NCI-H82 (cell line): ENCODE results near the gene CBX8.

Source experiments
- DNase-seq: peaks from one replicate; lab custom pipeline; 2025; lab: John Stamatoyannopoulos, UW

CBX8 gene

GRCh38 chr17:79796763-79797491 is at the start of gene CBX8:
CBX8 (minus strand) TSS chr17:79797077; CDS start chr17:79796998, 79 bp downstream.
- DNase-seq: peak; percentile 100

- no peak for DNase-seq
Observed at GRCh38 chr17:79845601-79845949, 48.7 kb upstream of the CBX8 start.

DNA sequence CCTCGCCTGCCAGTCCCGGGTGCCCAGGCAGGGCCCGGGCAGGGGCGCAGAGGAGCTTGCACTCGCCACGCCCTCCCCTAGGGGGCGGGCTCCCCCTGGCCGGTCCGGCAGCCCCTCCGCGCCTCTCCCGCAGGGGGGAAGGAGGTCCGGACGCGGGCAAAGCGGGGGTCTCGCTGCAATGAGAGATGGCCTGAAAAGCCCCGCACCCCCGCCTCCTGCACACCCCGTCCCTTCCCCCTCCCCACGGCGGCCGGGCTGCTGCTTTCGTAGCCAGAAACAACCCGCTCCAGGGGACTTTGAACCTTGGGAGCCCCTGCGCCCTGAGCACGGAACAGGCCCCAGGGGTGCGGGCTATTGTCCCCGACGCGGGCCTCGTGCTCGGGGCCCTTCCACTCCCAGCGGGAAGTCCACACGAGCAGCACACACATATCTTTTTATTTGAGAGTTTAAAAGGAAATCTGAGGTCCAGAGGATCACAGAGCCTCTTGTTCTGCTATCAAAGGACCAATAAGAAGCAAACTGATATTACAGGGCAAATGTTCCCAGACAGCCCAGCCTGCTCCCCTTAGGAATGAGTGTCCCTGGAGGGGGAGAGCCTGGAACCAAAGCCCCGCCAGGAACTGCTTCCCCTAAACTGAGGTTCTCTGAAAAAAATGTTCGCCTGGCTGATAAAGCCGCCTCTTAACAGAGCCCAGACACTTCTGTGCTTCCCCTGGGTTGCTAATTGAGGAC is 48.2 kb upstream of the CBX8 start:
- DNase-seq: peak; percentile 72

GRCh38 chr17:79843816-79844800 is 47.2 kb upstream of the CBX8 start:
- DNase-seq: peak; percentile 53

GRCh38 chr17:79843474-79843815 is 46.6 kb upstream of the CBX8 start:
- DNase-seq: no peak

GRCh38 chr17:79842656-79843473 is 46.0 kb upstream of the CBX8 start:
- DNase-seq: peak; percentile 69

DNA sequence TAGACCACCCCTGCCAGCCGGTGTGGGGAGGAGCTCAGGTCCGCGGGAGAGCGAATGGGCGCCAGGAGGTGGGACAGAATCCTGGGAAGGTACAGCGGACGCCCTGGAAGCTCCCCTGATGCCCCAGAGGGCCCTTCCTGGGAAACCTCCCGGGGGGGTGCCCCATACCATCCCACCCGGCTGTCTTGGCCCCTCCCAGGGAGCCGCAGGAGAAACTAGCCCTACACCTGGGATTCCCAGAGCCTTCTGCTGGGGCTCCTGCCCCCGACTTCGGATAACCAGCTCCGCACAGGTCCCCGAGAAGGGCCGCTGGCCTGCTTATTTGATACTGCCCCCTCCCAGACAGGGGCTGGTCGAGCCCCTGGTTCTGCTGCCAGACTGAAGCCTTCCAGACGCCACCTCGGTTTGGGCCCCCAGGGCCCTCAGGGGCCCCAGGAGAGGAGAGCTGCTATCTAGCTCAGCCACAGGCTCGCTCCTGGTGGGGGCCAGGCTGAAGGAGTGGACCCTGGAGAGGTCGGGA is 45.3 kb upstream of the CBX8 start:
- DNase-seq: peak; percentile 52

DNA sequence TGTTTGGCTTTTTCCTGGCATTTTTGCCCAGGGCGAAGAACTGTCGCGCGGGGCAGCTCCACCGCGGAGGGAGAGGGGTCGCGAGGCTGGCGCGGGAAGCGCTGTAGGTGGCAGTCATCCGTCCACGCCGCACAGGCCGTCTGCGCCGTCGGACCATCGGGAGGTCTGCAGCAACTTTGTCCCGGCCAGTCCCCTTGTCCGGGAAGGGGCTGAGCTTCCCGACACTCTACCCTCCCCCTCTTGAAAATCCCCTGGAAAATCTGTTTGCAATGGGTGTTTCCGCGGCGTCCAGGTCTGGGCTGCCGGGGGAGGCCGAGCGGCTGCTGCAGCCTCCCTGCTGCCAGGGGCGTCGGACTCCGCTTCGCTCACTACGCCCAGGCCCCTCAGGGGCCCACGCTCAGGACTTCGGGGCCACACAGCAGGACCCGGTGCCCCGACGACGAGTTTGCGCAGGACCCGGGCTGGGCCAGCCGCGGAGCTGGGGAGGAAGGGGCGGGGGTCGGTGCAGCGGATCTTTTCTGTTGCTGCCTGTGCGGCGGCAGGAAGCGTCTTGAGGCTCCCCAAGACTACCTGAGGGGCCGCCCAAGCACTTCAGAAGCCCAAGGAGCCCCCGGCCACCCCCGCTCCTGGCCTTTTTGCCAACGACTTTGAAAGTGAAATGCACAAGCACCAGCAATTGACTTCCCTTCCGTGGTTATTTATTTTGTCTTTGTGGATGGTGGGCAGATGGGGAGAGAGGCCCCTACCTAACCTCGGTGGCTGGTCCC is 44.7 kb upstream of the CBX8 start:
- DNase-seq: peak; percentile 48

GRCh38 chr17:79840989-79841286 is 44.1 kb upstream of the CBX8 start:
- DNase-seq: no peak

- peak; percentile 50 for DNase-seq
Observed at GRCh38 chr17:79840269-79840988, 43.6 kb upstream of the CBX8 start.

DNA sequence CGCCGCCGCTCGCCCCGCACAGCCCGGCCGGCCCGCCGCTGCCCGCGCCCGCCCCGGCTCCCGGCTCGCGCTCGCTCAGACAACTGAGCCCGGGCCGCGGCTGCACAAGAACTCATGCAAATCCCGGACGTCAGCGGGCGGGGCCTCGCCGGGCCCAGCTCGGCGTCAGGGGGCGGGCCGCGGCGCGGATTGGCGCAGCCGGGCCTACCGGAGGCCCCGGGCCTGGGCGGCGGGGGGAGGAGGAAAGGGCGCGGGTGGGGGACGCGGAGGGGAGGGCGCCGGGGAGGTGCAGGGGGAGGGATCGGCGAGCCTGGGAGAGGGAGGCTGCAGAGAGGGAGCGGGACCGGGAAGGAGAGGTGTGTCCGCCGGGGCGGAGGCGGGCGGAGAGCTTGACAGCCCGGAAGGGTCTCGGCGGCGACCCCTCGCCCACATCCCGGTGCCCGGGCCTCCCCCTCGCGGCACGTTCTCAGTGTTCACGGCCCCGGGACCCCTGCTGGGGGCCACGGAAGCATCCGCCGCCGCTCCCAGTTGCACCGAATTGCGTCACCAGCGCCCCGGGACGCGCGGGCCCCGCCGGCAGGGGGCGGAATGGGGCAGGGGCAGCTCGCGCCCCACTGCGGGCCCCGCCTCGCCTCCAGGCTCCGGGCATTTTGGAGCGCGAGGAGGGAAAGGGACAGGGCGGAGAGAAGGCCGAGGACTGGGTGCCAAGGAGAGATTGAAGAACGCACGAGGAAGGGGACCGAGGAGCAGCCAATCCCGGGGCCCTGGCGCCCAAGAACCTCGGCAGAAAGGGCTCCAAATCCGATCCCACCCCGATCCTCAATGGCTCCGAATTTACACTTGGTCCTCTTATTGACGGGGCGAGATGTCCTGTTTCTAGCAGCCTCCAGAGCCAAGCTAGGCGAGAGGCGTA is 42.7 kb upstream of the CBX8 start, which contains the start of gene CBX4:
Gene CBX4 (minus strand): TSS at position 85 of the 913 bp plus-strand sequence. CDS start 189 bp downstream, outside the sequence.
- DNase-seq: peak; percentile 96

GRCh38 chr17:79838522-79839274 is 41.8 kb upstream of the CBX8 start:
- peak; percentile 78 for DNase-seq

DNA sequence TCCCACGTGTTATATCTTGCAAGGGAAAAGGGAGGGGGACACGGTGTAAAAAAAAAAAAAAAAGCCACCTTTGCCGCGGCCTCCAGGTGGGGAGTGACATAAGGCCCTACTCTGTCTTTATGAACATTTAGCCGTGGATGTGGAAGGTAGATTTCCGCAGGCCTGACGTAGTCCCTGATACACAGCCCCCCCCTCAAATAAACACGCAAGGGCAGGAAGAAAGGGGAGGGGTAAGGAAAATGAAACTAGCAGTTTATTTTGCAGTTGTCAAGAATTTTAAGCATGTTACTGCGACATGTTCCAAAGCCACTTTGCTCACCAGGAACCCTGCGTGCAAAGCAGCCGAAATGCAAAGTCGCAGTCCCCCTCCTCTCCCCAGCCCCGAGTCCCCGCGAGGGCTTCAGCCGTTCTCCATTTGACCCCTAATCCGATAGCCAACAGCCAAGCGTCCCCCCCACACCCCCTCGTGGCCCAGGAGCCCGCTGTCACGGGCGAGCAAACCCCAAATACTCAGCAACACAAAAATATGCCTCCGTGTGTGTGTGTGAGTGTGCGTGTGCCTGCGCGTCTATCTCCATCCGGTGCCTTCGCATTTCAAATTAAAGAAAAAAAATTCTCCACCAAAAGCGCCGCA is 41.1 kb upstream of the CBX8 start:
- no peak for DNase-seq

DNA sequence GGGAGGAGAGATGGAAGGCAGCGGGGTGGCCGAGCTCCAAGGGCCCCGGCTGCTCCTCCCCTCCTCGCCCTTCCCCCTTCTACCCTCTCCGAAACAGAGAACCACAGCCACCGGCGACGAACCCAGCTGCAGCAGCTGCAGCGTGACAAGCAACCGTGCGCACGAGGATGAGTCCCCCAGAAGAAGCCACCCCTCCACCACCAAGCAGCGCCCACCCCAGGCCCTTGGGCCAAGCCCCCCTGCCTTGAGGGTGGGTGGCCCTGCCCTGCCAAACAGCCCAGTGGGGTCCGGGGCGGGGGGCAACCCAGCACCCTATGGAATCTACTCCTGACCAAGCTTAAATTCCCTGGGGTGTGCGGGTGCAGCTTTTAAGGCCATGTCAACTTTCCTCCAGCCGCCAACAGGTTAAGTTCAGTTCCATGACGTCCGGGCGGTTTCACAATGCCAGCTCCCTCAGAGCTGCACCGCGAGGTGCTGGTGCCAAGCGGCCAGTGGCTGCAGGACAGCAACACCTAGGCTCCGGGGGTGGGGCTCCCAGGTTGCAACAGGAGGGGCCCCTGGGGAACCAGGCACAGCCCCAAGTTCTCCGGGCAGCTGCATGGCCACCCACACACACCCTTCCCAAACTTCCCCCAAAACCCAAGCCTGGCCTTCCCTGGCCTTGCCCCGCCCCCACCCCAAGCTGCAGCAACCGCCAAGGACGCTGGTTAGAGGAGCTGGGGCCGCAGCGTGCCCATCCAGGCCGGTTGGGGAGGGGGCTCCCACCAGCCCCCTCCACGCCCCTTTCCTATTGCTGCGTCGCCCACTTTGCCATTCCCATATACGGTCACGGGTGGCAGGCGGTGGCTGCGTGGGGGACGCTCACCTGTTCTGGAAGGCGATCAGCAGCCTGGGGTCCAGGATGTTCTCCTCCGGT is 40.4 kb upstream of the CBX8 start:
- no peak for DNase-seq

GRCh38 chr17:79836510-79836971 is 39.7 kb upstream of the CBX8 start:
- peak; percentile 47 for DNase-seq

DNA sequence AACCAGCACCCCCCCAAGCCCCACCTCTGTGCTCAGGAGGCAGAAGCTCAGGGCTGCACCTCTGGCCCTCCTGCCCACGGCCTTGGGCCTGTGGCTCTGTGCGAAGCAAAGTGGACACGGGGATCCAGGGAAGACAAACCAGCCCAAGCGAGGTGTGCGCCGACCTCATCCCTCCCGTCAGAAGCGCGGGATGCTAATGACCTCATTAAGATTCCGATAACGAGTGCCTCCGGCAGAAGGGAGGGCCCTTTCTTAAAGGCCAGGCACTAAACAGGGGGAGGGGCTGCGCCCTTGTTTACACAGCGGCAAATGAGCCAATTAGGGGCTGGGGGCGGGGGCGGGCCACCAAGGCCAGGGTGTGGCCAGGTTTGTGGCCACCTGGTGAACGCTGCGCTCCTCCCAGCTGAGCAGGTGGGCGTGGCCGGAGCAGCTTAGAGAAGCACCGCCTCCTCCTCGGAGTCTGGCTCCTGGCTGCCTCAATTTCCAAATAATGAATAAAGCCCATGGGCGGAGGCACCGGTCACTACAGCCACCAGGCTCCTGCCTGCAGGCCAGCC is 39.2 kb upstream of the CBX8 start:
- peak; percentile 97 for DNase-seq
